K562 (cell line): ENCODE measurements around the gene KCND3. TPM values are rescaled to one million over a fixed set of nuclear protein-coding genes. Genes with fewer than 3 reads are reported as not detected.

Source experiments
- ATF1 ChIP-seq, 2 experiments: fragments of 450-650 bp in 1 of 2; IDR thresholded peaks; 2 replicates each; pipeline ENCODE4 v1.6.1; 2016; ENCODE audit warnings: missing compliant biosample characterization in 1 of 2, missing genetic modification characterization in 1 of 2
- CEBPG ChIP-seq, 3 experiments: fragments of 200-800 bp in 1 of 3; sonication (Bioruptor generic) in 1 of 3; sonication (generic) in 1 of 3; formaldehyde crosslinking in 1 of 3; IDR thresholded peaks in 2 of 3; conservative IDR thresholded peaks in 1 of 3; 2 replicates each; pipeline versions ENCODE4 v1.6.1 to v1.8.0; 2016 to 2022; ENCODE audit warnings: missing compliant biosample characterization in 2 of 3, missing genetic modification characterization in 2 of 3, mild to moderate bottlenecking in 1 of 3, missing genetic modification reagents in 1 of 3
- CHD2 ChIP-seq: IDR thresholded peaks from 2 replicates; pipeline ENCODE4 v1.6.1; 2011; ENCODE audit warnings: low read depth, low read length
- ETS2 ChIP-seq: IDR thresholded peaks from 2 replicates; pipeline ENCODE4 v1.6.1; 2016; ENCODE audit warnings: borderline replicate concordance, missing genetic modification characterization, mild to moderate bottlenecking, moderate library complexity, missing compliant biosample characterization; ENCODE audit not compliant: poor library complexity, severe bottlenecking
- FOXP1 ChIP-seq: sonication (generic); formaldehyde crosslinking; IDR thresholded peaks from 2 replicates; pipeline ENCODE4 v1.8.0; 2022; ENCODE audit warnings: mild to moderate bottlenecking, missing genetic modification reagents
- LARP7 ChIP-seq: fragments of 450-650 bp; IDR thresholded peaks from 2 replicates; pipeline ENCODE4 v1.6.1; 2016
- NR2F6 ChIP-seq: fragments of 450-650 bp; formaldehyde crosslinking; IDR thresholded peaks from 2 replicates; pipeline ENCODE4 v1.4.0; 2020; ENCODE audit warnings: mild to moderate bottlenecking
- POLR2B ChIP-seq: fragments of 450-650 bp; IDR thresholded peaks from 2 replicates; pipeline ENCODE4 v1.6.1; 2018; ENCODE audit warnings: low read depth; ENCODE audit not compliant: partially characterized antibody
- RB1 ChIP-seq: fragments of 450-650 bp; IDR thresholded peaks from 2 replicates; pipeline ENCODE4 v1.6.1; 2017; ENCODE audit warnings: low read depth, mild to moderate bottlenecking
- REST ChIP-seq, 2 experiments: fragments of 450-650 bp; formaldehyde crosslinking in 1 of 2; IDR thresholded peaks; 2 replicates each; pipeline versions ENCODE4 v1.4.0 to v1.6.1; 2014 to 2020; ENCODE audit warnings: mild to moderate bottlenecking in 2 of 2, borderline replicate concordance in 1 of 2, low read depth in 1 of 2
- SREBF1 ChIP-seq: fragments of 150-350 bp; IDR thresholded peaks from 2 replicates; pipeline ENCODE4 v1.6.1; 2014; ENCODE audit warnings: antibody characterized with exemption, low read depth, low read length, borderline replicate concordance
- STAT5B ChIP-seq: fragments of 250-450 bp; sonication (Bioruptor Pico); IDR thresholded peaks from 2 replicates; pipeline ENCODE4 v1.8.0; 2021; ENCODE audit warnings: mild to moderate bottlenecking, inconsistent platforms
- TAF1 ChIP-seq: IDR thresholded peaks from 2 replicates; pipeline ENCODE4 v1.6.1; 2011; ENCODE audit warnings: mild to moderate bottlenecking, low read length, moderate library complexity; ENCODE audit not compliant: insufficient read depth, control insufficient read depth, severe bottlenecking; ENCODE audit errors: extremely low read depth
- TBP ChIP-seq: optimal IDR thresholded peaks from 2 replicates; pipeline ENCODE3; 2011; ENCODE audit warnings: low read depth, low read length, improper control_type of control experiment
- ZNF707 ChIP-seq: fragments of 250-450 bp; sonication (Bioruptor Pico); conservative IDR thresholded peaks from 2 replicates; pipeline ENCODE4 v1.8.0; 2022; ENCODE audit warnings: inconsistent platforms, mild to moderate bottlenecking, moderate library complexity
- polyA plus RNA-seq, 8 experiments: library from polyadenylated mRNA; depleted of rRNA in 4 of 8; stranded (reverse) in 5 of 8; unstranded in 3 of 8; fragments of >200 nt; fragmentation: Nextera tagmentation in 2 of 8; fragmentation: Illumina TruSeq in 1 of 8; extraction: Ambion mirVana in 2 of 8; extraction: Trizol in 1 of 8; gene quantifications; 2 replicates each; pipeline versions ENCODE4 v1.2.1 to v1.2.3, GENCODE V29; 2011 to 2014; ENCODE audit warnings: inconsistent platforms in 1 of 8, missing spikeins in 1 of 8
- total RNA-seq, 7 experiments: library from RNA; depleted of rRNA in 6 of 7; stranded (reverse); fragments of >200 nt in 6 of 7; fragmentation: Illumina TruSeq in 2 of 7; extraction: Trizol in 2 of 7; gene quantifications; 2 replicates each; pipeline versions ENCODE4 v1.2.1 to v1.2.3, GENCODE V29; 2011 to 2021; ENCODE audit warnings: low replicate concordance in 1 of 7
- TF ChIP-seq, protein P1 (sequence below): fragments of 200-400 bp; formaldehyde crosslinking; IDR thresholded peaks from 2 replicates; pipeline ENCODE4 v1.6.1; 2017; ENCODE audit warnings: mild to moderate bottlenecking, low read depth, low read length, moderate library complexity

The KCND3 gene
- total and polyA plus RNA-seq, 9 of the 15 experiments (the other 6 are each of a cell fraction or from before 2014, with no cell fraction given), result not detected

GRCh38 chr1:111769517-111770146, 219.8 kb downstream of the KCND3 start (continued):
- TF ChIP-seq, protein P1, sequence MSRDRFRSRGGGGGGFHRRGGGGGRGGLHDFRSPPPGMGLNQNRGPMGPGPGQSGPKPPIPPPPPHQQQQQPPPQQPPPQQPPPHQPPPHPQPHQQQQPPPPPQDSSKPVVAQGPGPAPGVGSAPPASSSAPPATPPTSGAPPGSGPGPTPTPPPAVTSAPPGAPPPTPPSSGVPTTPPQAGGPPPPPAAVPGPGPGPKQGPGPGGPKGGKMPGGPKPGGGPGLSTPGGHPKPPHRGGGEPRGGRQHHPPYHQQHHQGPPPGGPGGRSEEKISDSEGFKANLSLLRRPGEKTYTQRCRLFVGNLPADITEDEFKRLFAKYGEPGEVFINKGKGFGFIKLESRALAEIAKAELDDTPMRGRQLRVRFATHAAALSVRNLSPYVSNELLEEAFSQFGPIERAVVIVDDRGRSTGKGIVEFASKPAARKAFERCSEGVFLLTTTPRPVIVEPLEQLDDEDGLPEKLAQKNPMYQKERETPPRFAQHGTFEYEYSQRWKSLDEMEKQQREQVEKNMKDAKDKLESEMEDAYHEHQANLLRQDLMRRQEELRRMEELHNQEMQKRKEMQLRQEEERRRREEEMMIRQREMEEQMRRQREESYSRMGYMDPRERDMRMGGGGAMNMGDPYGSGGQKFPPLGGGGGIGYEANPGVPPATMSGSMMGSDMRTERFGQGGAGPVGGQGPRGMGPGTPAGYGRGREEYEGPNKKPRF, result no peak
- no peak for TF ChIP-seq TBP
- no peak for TF ChIP-seq STAT5B
- no peak for TF ChIP-seq ZNF707 (CRISPR knock-in tag)
- TF ChIP-seq POLR2B, result no peak
- no peak for TF ChIP-seq ETS2
- no peak for TF ChIP-seq ATF1 (CRISPR knock-in tag; IDR thresholded peaks at IDR 0.05)
- no peak for TF ChIP-seq ATF1 (tag; IDR thresholded peaks at IDR 0.05)
- no peak for TF ChIP-seq TAF1
- peak; percentile 83 for TF ChIP-seq REST (IDR thresholded peaks at IDR 0.05; ENCODE audit: borderline replicate concordance)
- TF ChIP-seq REST (CRISPR knock-in tag; IDR thresholded peaks at IDR 0.05; ENCODE audit: low read depth), result no peak
- no peak for TF ChIP-seq CHD2
- TF ChIP-seq FOXP1 (CRISPR knock-in tag), result no peak
- TF ChIP-seq LARP7, result no peak
- no peak for TF ChIP-seq SREBF1
- TF ChIP-seq CEBPG (CRISPR knock-in tag; IDR thresholded peaks at IDR 0.05), result 0 out of 2 replicates have a peak, but pooled peaks have one; percentile 44
- peak; percentile 82 to 94 for TF ChIP-seq CEBPG (tag; conservative IDR thresholded peaks at IDR 0.05 in 1 of 2, IDR thresholded peaks at IDR 0.05 in 1 of 2)
- 0 out of 2 replicates have a peak, but pooled peaks have one; percentile 19 for TF ChIP-seq RB1
- TF ChIP-seq NR2F6, result no peak
